Fibroblast of skin of left biceps (primary cell): Measurements from ENCODE around the gene TAF7.
"Not testable (repeated sequence)": the region's sequence is repeated elsewhere in the genome, so short reads cannot be mapped to it uniquely, and the experiment has no call there.

ENCODE experiments used
- DNase-seq, 2 experiments: peaks; one replicate each; pipeline ENCODE4 v3.0.0-alpha.2; 2013; ENCODE audit warnings: low read depth in 2 of 2

The TAF7 gene, protein sequence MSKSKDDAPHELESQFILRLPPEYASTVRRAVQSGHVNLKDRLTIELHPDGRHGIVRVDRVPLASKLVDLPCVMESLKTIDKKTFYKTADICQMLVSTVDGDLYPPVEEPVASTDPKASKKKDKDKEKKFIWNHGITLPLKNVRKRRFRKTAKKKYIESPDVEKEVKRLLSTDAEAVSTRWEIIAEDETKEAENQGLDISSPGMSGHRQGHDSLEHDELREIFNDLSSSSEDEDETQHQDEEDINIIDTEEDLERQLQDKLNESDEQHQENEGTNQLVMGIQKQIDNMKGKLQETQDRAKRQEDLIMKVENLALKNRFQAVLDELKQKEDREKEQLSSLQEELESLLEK

DNA sequence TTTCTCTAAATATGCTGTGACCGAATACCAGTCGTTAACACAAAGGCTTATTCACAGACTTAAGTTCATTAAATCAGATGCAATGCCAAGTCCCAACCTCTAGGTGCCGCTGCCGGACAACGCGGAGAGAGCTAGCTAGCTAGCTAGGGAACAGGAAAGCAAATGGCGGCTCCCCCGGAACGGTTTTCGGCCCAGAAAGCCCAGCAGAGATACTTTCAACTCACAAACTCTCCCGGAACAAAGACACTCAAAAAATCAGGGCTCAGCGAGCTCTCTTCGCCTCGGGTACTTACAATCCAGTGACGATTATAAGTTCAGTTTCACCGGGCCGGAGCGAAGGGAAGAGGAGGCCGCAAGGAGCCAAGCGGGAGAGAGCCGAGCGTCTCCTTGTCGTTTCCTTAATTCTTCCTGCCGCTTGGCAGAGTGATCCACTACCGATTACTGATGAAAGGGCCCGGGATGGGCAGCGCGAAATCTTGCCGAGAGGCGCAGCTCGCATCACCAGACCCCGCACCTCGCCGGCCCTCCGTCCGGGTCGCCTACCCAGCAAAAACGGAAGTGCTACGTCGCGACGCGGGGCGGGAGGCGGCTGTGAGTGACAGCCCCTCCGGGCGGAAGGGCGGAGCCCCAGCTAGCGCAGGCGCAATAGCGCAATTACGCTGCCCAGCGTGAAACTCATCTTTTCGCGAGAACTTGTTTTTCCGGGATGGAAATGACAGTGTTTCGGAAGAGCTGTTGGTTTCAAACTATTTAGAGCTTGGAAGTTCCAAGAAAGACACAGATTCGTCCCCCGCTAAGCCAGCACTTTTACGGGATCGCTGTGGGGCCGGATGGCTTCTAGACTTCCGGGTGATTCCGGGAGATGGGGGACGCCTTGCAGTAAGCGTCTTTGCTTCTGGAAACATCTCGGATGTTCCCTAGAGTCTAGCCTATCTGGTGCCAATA is at the start of gene TAF7:
TSS of gene TAF7 (minus strand) at position 560 of the 945 bp plus-strand sequence. CDS start 740 bp downstream, outside the sequence.
- DNase-seq: peak; percentile 79 to 81

DNA sequence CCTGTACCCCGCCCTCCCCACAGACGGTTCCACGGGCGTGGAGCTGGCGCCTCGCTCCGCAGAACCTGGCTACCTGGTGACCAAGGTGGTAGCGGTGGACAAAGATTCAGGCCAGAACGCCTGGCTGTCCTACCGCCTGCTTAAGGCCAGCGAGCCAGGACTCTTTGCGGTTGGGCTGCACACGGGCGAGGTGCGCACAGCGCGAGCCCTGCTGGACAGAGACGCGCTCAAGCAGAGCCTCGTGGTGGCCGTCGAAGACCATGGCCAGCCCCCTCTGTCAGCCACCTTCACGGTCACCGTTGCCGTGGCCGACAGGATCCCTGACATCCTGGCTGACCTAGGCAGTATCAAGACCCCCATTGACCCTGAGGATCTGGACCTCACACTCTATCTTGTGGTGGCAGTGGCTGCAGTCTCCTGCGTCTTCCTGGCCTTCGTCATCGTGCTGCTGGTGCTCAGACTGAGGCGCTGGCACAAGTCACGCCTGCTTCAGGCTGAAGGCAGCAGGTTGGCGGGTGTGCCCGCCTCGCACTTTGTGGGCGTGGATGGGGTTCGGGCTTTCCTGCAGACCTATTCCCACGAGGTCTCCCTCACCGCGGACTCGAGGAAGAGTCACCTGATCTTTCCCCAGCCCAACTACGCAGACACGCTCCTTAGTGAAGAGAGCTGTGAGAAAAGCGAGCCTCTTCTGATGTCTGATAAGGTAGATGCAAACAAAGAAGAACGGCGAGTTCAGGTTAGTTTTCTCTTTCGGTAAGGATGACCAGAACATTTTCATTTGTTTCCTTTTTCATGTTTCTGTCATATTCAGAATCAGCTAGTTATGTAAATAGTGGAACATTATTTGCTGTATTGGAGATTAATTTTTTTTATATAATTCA is 45.7 kb upstream of the TAF7 start:
- no peak for DNase-seq

DNA sequence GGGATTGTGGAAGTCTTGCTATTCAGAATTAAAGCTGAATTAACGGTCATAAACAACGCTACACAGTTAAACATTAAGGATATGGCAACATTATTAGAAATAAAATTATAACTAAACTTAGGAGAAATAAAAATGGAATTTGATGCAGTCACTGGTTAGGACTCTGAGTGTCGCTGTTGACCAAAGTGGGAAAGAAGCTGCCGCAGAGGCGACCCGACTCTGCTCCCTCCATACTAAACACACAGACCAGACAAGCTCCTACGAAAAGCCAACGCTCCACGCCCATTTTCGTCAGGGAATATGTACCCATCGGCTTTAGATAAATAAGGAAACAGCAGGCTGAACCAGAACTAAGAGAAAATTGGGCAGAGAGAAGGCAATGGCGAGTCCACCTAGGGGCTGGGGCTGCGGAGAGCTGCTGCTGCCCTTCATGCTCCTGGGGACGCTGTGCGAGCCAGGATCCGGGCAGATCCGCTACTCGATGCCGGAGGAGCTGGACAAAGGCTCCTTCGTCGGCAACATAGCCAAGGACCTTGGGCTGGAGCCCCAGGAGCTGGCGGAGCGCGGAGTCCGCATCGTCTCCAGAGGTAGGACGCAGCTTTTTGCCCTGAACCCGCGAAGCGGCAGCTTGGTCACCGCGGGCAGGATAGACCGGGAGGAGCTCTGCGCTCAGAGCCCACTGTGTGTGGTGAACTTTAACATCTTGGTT is 43.5 kb upstream of the TAF7 start, which contains the start of gene PCDHGA5:
TSS of gene PCDHGA5 (plus strand) at position 211 of the 709 bp plus-strand sequence. CDS start at position 380, 169 bp downstream.
- DNase-seq: no peak

DNA sequence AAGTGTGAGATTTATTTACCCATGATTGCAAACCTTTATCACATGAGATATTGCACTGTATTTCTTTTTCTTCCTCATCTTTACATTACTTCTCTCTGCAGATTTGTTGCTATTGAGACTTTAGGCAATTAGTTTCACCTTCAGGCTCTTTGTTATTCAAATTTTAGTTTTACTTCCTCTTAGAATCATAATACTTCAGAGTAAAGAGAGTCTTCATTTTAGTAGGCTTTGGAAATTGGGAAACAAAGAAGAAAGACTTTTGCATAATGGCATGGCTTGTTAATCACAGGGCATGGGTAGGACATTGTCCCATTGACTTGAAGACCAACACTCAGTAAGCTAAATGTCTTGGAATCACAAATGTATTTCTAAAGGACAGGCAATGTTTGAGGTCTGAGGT is 42.1 kb upstream of the TAF7 start:
- DNase-seq: no peak

DNA sequence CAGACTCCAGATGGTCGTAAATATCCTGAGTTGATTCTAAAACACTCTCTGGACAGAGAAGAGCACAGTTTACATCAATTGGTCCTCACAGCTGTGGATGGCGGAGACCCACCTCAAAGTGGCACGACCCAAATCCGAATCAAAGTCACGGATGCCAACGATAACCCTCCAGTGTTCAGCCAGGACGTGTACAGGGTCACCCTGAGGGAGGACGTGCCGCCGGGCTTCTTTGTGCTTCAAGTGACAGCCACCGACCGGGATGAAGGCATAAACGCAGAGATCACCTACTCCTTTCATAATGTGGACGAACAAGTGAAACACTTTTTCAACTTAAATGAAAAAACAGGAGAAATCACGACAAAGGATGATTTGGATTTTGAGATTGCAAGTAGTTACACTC is 40.1 kb upstream of the TAF7 start:
- DNase-seq: no peak

DNA sequence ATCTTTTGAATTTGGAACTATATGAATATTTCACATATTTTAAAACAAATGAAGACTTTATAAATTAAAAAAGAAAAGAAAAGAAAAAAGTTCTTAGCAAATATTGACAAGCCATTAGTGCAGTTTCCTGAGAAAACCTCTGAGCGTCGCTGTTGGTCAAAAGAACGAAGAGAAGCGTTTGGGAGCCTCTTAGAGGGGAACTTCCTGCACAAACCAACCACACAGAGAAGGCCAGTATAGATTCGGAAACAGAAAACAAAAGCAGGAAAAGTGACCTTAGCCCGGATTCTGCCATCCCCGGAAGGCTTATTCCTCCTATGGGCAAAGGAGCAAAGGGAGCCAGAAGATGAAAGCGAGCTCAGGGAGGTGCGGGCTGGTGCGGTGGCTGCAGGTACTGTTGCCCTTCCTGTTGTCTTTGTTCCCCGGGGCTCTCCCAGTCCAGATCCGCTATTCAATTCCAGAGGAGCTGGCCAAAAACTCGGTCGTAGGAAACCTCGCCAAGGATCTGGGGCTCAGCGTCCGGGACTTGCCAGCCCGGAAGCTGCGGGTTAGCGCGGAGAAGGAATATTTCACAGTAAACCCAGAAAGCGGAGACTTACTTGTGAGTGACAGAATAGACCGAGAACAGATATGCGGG is 39.3 kb upstream of the TAF7 start, which contains the start of gene PCDHGB2:
TSS of gene PCDHGB2 (plus strand) at position 205 of the 637 bp plus-strand sequence. CDS start at position 347, 142 bp downstream.
- no peak for DNase-seq

DNA sequence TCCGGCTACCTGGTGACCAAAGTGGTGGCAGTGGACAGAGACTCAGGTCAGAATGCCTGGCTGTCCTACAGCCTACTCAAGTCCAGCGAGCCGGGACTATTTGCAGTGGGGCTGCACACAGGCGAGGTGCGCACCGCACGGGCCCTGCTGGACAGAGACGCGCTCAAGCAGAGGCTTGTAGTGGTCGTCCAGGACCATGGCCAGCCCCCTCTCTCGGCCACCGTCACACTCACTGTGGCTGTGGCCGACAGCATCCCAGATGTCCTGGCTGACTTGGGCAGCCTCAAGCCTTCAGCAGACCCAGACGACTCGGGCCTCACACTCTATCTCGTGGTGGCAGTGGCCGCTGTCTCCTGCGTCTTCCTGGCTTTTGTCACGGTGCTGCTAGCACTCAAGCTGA is 36.4 kb upstream of the TAF7 start:
- DNase-seq: no peak

DNA sequence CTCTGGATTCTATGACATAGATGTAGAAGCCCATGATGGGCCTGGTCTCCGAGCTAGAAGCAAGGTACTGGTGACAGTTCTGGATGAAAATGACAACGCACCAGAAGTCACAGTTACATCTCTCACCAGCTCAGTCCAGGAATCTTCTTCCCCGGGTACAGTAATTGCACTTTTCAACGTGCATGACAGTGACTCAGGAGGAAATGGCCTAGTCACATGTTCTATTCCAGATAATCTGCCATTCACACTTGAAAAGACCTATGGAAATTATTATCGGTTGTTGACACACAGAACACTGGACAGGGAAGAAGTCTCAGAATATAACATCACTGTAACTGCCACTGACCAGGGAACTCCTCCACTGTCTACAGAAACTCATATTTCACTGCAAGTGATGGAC is 35.5 kb upstream of the TAF7 start:
- no peak for DNase-seq

DNA sequence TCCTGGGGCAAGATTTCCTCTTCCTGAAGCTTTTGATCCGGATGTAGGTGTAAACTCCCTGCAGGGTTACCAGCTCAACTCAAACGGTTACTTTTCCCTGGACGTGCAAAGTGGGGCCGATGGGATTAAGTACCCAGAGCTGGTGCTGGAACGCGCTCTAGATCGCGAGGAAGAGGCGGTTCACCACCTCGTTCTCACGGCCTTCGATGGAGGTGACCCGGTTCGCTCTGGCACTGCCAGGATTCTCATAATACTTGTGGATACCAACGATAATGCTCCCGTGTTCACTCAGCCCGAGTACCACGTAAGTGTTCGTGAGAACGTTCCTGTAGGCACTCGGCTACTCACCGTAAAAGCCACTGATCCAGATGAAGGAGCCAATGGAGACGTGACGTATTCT is 35.1 kb upstream of the TAF7 start:
- no peak for DNase-seq

DNA sequence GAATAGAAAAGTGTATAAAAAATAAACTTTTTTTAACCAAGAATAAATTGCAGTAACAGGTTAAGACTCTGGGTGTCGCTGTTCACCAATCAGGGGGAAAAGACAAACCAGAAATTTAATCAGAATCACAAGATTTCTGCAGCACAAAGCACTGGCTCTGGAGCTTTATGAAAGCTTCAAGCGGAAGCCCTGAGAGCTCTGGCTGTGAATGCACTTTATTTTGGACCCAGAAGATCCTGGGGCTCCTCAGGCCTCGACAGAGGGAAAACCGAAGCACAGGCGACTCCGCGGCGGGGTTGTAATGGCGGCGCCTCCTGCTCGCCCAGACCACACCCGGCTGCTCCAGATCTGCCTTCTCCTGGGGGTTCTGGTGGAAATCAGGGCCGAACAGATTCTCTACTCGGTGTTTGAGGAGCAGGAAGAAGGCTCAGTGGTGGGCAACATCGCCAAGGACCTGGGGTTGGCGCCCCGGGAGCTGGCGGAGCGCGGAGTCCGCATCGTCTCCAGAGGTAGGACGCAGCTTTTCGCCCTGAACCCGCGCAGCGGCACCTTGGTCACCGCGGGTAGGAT is 34.4 kb upstream of the TAF7 start, which contains the start of gene PCDHGA4:
TSS of gene PCDHGA4 (plus strand) at position 122 of the 570 bp plus-strand sequence. CDS start at position 209, 87 bp downstream.
- DNase-seq: no peak

DNA sequence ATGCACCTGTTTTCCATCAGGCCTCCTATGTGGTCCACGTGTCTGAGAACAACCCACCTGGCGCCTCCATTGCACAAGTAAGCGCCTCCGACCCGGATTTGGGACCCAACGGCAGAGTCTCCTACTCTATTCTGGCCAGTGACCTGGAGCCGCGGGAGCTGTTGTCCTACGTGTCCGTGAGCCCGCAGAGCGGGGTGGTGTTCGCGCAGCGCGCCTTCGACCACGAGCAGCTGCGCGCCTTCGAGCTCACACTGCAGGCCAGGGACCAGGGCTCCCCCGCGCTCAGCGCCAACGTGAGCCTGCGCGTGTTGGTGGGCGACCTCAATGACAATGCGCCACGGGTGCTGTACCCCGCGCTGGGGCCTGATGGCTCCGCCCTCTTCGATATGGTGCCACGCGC is 31.0 kb upstream of the TAF7 start:
- no peak for DNase-seq

DNA sequence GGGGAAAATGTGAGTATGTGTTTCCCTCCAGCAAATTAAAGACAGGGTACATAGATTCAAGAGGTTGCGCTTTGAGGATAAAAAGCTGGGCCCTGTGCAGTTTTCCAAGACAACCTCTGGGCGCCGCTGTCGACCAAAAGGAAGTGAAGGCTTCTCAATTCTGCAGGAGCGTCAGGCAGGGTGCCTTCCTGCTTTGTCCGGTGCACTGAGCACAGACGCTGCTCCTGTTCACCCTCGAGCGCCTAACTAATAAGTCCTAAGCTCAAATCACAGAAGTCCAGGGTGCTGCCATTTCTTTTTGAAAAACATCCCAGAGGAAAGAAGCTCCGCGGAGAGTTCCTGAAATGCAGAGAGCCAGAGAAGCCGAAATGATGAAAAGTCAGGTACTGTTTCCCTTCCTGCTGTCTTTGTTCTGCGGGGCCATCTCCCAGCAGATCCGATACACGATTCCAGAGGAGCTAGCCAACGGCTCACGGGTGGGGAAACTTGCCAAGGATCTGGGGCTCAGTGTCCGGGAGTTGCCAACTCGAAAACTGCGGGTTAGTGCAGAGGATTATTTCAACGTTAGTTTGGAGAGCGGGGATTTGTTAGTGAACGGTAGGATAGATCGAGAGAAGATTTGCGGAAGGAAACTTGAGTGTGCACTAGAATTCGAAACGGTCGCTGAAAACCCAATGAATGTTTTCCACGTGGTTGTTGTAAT is 29.5 kb upstream of the TAF7 start, which contains the start of gene PCDHGB1:
TSS of gene PCDHGB1 (plus strand) at position 183 of the 703 bp plus-strand sequence. CDS start at position 345, 162 bp downstream.
- DNase-seq: no peak

DNA sequence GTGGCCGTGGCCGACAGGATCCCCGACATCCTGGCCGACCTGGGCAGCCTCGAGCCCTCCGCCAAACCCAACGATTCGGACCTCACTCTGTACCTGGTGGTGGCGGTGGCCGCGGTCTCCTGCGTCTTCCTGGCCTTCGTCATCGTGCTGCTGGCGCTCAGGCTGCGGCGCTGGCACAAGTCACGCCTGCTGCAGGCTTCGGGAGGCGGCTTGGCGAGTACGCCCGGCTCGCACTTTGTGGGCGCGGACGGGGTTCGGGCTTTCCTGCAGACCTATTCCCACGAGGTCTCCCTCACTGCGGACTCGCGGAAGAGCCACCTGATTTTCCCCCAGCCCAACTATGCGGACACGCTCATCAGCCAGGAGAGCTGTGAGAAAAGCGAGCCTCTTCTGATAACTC is 25.4 kb upstream of the TAF7 start:
- not testable (repeated sequence) for DNase-seq

DNA sequence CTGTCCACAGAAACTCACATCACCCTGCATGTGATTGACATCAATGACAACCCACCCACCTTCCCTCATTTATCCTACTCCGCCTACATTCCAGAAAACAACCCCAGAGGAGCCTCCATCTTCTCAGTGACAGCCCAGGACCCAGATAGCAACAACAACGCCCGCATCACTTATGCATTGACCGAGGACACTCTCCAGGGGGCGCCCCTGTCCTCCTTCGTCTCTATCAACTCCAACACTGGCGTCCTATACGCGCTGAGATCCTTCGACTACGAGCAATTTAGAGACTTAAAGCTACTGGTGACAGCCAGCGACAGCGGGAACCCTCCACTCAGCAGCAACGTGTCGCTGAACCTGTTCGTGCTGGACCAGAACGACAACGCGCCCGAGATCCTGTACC is 24.7 kb upstream of the TAF7 start:
- DNase-seq: no peak

DNA sequence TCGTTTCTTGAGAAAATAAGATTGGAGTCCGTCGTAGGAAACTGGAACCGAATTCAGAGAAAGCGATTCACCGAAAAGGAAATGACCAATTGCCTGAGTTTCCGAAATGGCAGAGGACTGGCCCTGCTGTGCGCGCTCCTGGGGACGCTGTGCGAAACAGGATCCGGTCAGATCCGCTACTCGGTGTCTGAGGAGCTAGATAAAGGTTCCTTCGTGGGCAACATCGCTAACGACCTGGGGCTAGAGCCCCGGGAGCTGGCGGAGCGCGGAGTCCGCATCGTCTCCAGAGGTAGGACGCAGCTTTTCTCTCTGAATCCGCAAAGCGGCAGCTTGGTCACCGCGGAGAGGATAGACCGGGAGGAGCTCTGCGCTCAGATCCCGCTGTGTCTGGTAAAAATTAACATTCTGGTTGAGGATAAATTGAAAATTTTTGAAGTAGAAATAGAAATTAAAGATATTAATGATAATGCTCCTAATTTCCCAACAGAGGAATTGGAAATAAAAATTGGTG is 23.4 kb upstream of the TAF7 start:
- no peak for DNase-seq

DNA sequence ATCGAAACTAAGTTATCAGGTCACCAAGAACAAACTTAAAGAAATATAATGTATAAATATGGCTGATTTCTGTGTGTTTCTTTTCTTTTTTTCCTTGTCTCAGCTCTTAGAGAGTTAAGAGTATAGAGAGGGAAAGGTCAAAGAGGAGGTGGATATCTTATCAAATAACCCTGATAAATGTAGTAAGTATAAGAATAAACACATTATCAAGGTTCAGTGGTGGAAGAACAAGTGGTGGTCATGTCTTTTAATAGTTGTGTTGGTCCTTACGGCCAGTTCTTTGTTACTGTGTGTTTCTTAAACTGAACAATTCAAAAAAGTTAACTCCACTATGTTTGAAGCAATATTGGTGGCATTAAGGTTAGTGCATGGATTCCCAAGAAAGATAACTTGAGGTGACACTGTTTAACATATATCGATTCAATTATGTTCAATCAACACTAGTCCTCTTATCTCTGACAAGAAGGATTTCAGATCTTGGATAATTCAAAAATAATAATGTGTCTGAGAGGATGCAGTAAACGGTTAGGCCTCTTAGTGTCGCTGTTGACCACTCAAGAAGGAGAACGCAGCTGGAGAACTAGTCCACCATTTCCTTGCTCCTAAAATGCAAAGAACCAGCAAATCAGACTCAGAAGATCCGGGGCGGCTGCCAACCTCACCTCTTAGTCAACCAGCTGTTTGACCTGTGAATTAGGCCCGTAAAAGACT is 22.8 kb upstream of the TAF7 start, which contains the start of gene PCDHGA3:
TSS of gene PCDHGA3 (plus strand) at position 588 of the 711 bp plus-strand sequence. CDS start 205 bp downstream, outside the sequence.
- no peak for DNase-seq

DNA sequence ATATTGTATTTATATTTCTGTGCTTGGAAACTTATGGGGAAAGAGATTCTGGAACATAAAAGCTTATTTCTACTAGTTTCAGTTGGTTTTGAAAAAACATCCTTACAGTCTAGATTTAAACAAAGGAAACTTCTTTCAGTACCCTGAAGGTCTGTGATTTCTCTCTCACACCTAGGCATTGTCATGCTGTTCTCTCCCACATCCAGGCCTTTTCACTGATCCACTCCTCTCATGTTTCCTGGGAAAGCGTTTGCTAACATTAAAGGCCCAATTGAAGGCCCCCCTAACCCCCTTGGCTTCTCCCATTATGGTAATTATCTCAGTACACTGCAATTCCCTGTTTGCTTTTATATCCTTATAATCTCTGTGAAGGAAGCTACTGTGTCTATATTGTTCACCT is 22.2 kb upstream of the TAF7 start:
- DNase-seq: no peak

DNA sequence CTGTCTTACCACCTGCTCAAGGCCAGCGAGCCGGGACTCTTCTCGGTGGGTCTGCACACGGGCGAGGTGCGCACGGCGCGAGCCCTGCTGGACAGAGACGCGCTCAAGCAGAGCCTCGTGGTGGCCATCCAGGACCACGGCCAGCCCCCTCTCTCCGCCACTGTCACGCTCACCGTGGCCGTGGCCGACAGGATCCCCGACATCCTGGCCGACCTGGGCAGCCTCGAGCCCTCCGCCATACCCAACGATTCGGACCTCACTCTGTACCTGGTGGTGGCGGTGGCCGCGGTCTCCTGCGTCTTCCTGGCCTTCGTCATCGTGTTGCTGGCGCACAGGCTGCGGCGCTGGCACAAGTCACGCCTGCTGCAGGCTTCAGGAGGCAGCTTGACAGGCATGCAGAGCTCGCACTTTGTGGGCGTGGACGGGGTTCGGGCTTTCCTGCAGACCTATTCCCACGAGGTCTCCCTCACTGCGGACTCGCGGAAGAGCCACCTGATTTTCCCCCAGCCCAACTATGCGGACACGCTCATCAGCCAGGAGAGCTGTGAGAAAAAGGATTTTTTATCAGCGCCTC is 20.3 kb upstream of the TAF7 start:
- not testable (repeated sequence) for DNase-seq
